PFSK-1 (cell line): ENCODE data around the gene CDKN2B.
A peak's percentile ranks its signal among the peaks of the same experiment; 100 is the strongest.

Experiments used
- FOXP2 ChIP-seq: optimal IDR thresholded peaks from 2 replicates; pipeline ENCODE3; 2011; ENCODE audit warnings: borderline replicate concordance, control low read depth, inconsistent platforms; ENCODE audit not compliant: insufficient read depth; ENCODE audit errors: extremely low read length, extremely low read depth
- POLR2AphosphoS5 ChIP-seq: IDR thresholded peaks from 2 replicates; pipeline ENCODE4 v1.6.1; 2012; ENCODE audit warnings: low read depth, mild to moderate bottlenecking, control low read depth, low read length, moderate library complexity
- SIN3A ChIP-seq: IDR thresholded peaks from 2 replicates; pipeline ENCODE4 v1.6.1; 2012; ENCODE audit warnings: mild to moderate bottlenecking, low read length, moderate library complexity, borderline replicate concordance; ENCODE audit not compliant: insufficient read depth
- TAF1 ChIP-seq: IDR thresholded peaks from 2 replicates; pipeline ENCODE4 v1.6.1; 2012; ENCODE audit warnings: low read length, control low read depth, borderline replicate concordance; ENCODE audit not compliant: insufficient read depth
- TF ChIP-seq, protein P1 (sequence below), 2 experiments: IDR thresholded peaks; 2 replicates each; pipeline versions ENCODE4 v1.6.1 to v1.8.0; 2011 to 2012; ENCODE audit warnings: low read depth in 2 of 2, low read length in 2 of 2, control low read depth in 1 of 2, inconsistent platforms in 1 of 2, mild to moderate bottlenecking in 1 of 2, moderate library complexity in 1 of 2; ENCODE audit not compliant: insufficient read depth in 1 of 2

CDKN2B gene

DNA sequence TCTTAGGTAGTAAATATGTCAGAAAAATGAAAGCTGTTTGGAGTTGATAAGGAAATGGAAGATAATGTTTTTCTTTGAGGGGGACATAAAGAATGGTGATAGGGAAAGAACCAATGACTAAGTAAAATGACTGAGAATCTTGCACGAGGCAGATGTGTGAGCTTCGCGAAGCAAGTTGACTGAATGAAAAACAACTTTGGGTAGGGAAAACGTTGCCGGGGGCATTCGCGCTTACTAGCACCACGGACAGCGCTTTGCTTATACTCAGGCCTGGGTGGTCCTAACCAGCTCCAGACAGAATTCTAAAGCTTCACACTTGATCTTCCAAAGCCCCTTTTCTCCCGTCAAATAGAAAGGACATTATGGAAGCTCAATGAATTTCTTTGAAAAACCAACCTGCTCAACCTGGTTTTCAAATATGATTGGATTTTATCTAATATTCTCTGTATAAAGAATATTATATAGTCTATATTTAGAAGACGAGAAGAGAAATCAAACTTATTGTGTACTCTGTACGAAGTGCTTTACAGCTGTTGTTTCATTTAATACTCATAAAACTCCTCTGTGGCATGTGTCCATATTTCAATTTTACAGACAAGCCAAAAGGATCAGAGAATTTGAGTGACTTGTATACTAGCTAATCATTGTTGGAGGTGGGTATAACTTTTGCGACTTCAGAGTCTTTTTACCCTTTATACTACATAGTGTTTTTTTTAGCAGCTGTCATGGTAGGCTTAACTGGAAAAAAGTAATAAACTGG, 1.9 kb upstream of the CDKN2B start:
- no peak for TF ChIP-seq POLR2AphosphoS5
- TF ChIP-seq, protein P1, sequence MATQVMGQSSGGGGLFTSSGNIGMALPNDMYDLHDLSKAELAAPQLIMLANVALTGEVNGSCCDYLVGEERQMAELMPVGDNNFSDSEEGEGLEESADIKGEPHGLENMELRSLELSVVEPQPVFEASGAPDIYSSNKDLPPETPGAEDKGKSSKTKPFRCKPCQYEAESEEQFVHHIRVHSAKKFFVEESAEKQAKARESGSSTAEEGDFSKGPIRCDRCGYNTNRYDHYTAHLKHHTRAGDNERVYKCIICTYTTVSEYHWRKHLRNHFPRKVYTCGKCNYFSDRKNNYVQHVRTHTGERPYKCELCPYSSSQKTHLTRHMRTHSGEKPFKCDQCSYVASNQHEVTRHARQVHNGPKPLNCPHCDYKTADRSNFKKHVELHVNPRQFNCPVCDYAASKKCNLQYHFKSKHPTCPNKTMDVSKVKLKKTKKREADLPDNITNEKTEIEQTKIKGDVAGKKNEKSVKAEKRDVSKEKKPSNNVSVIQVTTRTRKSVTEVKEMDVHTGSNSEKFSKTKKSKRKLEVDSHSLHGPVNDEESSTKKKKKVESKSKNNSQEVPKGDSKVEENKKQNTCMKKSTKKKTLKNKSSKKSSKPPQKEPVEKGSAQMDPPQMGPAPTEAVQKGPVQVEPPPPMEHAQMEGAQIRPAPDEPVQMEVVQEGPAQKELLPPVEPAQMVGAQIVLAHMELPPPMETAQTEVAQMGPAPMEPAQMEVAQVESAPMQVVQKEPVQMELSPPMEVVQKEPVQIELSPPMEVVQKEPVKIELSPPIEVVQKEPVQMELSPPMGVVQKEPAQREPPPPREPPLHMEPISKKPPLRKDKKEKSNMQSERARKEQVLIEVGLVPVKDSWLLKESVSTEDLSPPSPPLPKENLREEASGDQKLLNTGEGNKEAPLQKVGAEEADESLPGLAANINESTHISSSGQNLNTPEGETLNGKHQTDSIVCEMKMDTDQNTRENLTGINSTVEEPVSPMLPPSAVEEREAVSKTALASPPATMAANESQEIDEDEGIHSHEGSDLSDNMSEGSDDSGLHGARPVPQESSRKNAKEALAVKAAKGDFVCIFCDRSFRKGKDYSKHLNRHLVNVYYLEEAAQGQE (IDR thresholded peaks at IDR 0.05; ENCODE audit: insufficient read depth in 1 of 2, low read depth in 2 of 2, low read length in 2 of 2) = peak; percentile 92 to 98

DNA sequence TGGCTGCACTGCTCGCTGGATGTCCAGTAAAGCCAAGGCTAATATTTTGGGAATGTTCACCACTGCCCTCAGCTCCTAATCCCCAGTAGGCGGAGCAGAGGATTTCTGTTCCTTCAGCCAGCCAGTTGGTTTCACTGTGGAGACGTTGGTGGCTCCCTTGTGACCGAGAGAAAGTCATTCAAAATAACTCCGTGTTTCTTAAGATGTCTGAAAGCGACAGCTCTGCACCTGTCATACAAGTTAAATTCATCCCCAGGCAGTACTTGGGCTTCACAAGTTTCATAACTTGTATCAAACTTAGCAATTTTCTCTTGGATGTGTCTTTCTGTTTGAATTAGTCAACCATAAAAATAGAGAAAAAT, 382 bp upstream of the CDKN2B start:
- no peak for TF ChIP-seq SIN3A
- no peak; the same call in 1 of the 2 replicates for TF ChIP-seq POLR2AphosphoS5
- TF ChIP-seq, protein P1 (IDR thresholded peaks at IDR 0.05; ENCODE audit: insufficient read depth in 1 of 2, low read depth in 2 of 2, low read length in 2 of 2) = peak in 1 of 2 experiments; percentile 47; a peak in 2 of 4 replicates
- no peak for TF ChIP-seq FOXP2

DNA sequence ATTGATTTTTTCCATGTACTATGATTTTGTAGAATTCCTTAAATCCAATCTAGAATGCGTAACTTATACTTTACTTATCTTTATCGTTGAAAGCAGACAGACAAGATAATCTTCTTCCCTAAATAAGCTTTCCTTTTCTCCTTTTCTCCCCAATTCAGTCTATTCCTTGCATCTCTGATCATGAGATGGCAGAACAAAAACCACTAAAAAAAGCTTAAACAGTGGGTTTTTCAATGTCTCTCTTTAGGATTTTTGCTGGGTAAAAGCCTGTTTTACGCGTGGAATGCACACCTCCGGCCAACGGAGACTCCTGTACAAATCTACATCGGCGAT, 755 bp downstream of the CDKN2B start:
- TF ChIP-seq SIN3A (no peak; the same call in 1 of the 2 replicates), TAF1 (no peak), POLR2AphosphoS5 (no peak), FOXP2 (no peak)
- TF ChIP-seq, protein P1 (IDR thresholded peaks at IDR 0.05; ENCODE audit: insufficient read depth in 1 of 2, low read depth in 2 of 2, low read length in 2 of 2) = no peak

DNA sequence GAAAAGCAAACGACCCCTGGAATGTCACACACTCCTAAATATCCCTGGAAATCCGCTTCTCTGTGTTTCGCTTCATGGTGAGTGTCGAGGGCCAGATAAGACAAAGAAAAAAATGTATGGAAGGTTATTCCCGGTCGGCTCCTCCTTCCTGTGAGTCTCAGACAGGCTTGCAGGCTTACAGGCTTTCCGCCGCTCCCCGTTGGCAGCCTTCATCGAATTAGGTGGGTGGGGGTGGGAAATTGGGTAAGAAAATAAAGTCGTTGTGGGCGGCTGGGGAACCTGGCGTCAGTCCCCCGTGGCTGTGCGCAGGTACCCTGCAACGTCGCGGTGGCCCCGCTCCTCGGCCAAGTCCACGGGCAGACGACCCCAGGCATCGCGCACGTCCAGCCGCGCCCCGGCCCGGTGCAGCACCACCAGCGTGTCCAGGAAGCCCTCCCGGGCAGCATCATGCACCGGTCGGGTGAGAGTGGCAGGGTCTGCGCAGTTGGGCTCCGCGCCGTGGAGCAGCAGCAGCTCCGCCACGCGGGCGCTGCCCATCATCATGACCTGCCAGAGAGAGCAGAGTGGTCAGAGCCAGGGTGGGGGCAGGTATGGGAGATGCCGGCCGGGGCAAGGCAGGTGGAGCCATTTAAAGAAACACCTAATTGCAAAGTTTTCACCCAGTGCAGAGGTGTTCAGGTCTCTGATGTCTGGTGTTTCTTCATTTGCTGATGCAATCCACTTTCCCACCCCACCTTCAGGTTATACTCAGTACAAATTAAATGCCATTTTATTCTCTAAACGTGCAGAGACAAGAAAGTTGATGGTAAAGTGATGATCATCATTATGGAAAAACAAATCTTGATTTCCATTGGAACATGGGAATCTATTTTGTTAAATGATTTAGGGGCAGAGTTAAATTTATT, 3.2 kb downstream of the CDKN2B start:
- TF ChIP-seq TAF1 = no peak
- TF ChIP-seq POLR2AphosphoS5 = no peak

DNA sequence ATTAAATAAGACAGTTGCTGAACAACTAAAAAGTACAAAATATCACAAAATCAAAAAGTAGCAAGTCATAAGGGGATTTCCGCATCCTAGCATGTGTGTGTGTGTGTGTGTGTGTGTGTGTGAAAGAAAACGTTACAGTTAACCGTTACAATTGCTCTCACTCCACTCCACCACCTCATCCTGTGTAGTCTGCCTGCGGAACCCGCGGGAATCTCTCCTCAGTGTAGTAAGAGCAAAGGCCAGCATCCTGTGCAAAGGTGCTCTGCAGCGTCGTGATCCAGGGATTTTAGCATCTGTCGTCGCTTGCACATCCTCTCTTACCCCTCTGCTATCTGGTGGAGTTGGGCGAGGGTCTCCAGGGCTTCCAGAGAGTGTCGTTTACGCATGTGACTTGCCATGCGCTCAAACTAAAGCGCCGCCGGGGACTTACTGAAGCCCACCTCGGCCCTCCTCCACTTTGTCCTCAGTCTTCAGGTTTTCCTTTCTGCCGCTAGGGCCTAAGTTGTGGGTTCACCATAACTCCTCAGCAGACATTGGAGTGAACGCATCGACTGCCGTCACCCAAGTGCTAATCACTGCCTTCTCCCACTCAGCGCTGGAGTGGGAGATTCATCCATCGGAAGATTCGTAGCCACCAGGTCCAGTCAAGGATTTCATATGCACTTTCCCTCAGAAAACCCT, 3.9 kb downstream of the CDKN2B start:
- no peak for TF ChIP-seq SIN3A
- TF ChIP-seq POLR2AphosphoS5 = no peak
- TF ChIP-seq, protein P1 (IDR thresholded peaks at IDR 0.05; ENCODE audit: insufficient read depth in 1 of 2, low read depth in 2 of 2, low read length in 2 of 2) = no peak
- TF ChIP-seq FOXP2 = no peak
- TF ChIP-seq TAF1 = no peak
